Head of caudate nucleus (tissue), 42 donors: Measurements from ENCODE around the gene ARV1.

Experiments used
- DNase-seq, 42 donors: peaks; one replicate each; pipeline versions ENCODE4 v3.0.0 to v3.0.0-alpha.2; 2020 to 2021; ENCODE audit warnings: mixed read lengths in 7 of 42
- intact Hi-C: fragments of 100-400 bp; cut with DNase I; formaldehyde crosslinking; loops from one replicate; pipeline ENCODE4 v1.15.0; 2022

The ARV1 gene

GRCh38 chr1:230978491-230979388 is at the start of gene ARV1, which contains the start of gene TTC13:
Gene ARV1, plus strand, starts transcription at chr1:230979094. Its CDS starts 12 bp downstream, at chr1:230979106.
Gene TTC13, minus strand, starts transcription at chr1:230978861. Its CDS starts 31 bp downstream, at chr1:230978830.
- intact Hi-C loops, result no loop called here
- DNase-seq, result peak; percentile 96 to 100 (median 99)

- DNase-seq, result peak in 23 of 42 donors; percentile 15 to 79 (median 43)
- intact Hi-C loops, result loop anchor here (10.0 kb wide), 1 partner anchor 284 kb away; no protein-coding TSS in a partner anchor
Measured at GRCh38 chr1:230930986-230931385, 47.9 kb upstream of the ARV1 start.

GRCh38 chr1:230935852-230936251 is 43.0 kb upstream of the ARV1 start:
- DNase-seq, result no peak
- intact Hi-C loops, result loop anchor here (10.0 kb wide), 1 partner anchor 279 kb away; no protein-coding TSS in a partner anchor

GRCh38 chr1:230936475-230936874 is 42.4 kb upstream of the ARV1 start:
- DNase-seq, result no peak
- intact Hi-C loops, result loop anchor here (10.0 kb wide), 1 partner anchor 278 kb away; no protein-coding TSS in a partner anchor

- intact Hi-C loops, result loop anchor here (10.0 kb wide), 1 partner anchor 277 kb away; no protein-coding TSS in a partner anchor
- no peak for DNase-seq
Measured at GRCh38 chr1:230937371-230937770, 41.5 kb upstream of the ARV1 start.

GRCh38 chr1:230938924-230939368 is 39.9 kb upstream of the ARV1 start:
- intact Hi-C loops, result loop anchor here (10.0 kb wide), 1 partner anchor 276 kb away; no protein-coding TSS in a partner anchor
- no peak for DNase-seq

- intact Hi-C loops, result loop anchor here (10.0 kb wide), 1 partner anchor 275 kb away; no protein-coding TSS in a partner anchor
- DNase-seq, result peak in 1 of 42 donors; percentile 14
Measured at GRCh38 chr1:230939806-230940489, 38.9 kb upstream of the ARV1 start.

GRCh38 chr1:230940848-230941247 is 38.0 kb upstream of the ARV1 start:
- intact Hi-C loops, result no loop called here
- no peak for DNase-seq

GRCh38 chr1:230943048-230943593 is 35.8 kb upstream of the ARV1 start:
- DNase-seq, result no peak
- intact Hi-C loops, result no loop called here

DNA sequence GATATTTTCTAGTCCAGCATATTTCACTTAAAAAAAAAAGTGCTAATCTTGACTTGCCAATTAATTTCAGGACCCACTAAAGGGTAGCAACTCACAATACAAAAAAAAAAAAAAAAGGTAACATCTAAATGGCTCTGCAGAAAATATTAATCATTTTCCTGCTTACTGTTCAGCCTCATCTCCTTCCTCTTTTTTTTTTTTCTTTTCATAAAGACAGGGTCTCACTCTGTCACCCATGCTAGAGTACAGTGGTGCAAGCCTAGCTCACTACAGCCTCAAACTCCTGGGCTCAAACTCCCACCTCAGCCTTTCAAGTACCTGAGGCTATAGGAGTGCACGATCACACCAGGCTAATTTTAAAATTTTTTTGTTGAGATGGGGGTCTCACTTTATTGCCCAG is 30.6 kb upstream of the ARV1 start:
- intact Hi-C loops, result no loop called here
- DNase-seq, result no peak

DNA sequence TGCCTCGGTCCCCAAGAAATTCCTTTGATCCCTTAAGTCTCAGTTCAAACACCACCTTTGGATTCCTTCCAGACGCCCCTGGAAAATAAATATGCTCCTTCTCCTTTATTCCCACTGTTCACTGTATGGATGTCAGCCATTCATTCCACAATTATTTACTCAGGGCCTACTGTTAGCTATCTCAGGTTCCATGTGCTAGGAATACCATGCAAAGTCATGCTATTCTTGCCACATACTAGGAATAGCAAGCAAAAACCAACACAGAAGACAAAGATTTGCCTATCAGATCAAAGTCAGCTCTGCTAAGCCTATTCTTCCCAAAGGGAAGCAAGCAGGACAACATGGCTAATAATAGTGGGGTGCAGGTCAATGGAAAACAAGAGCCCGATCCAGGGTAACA is 30.0 kb upstream of the ARV1 start:
- intact Hi-C loops, result no loop called here
- no peak for DNase-seq

DNA sequence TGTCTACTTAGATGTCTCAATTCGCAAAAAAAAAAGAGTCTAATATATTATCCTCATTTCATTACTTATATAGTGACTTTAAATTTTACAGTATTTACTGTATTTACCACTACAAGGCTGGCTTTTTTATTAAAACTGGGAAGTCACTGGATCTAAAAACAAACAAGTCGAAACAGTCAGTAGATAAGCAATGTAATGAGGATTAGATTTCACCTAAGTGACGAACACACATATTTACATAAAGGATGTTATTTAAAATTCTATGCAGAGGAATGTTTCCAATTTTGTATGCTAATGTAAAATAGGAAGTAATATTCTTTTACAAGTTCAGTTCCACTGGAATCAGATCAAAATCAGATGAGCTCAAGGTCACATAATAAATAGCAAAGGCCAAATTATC is 28.5 kb upstream of the ARV1 start:
- no peak for DNase-seq
- intact Hi-C loops, result no loop called here

DNA sequence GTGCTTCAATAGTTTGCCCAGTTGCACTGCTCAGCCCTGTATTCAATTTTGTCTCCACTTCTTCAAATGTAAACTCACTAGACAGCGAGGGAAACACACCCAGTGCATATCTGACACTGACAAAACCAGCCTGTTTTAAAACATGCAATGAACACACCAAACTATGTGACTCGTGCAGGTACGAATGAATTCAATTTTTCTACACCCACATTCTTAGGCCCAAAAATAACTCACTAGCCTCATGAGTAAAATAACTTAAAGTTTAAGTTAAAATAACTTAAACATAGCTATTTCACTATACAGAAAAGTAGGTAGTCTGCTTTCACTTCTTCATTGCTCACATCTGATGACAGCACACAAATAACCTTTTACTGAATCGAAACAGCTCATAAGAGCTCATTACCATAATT is 21.3 kb upstream of the ARV1 start:
- intact Hi-C loops, result no loop called here
- DNase-seq, result no peak

- no peak for DNase-seq
- intact Hi-C loops, result no loop called here
Measured at GRCh38 chr1:230958370-230958769, 20.5 kb upstream of the ARV1 start.

- DNase-seq, result no peak
- intact Hi-C loops, result no loop called here
Measured at GRCh38 chr1:230964896-230965295, 14.0 kb upstream of the ARV1 start.

- intact Hi-C loops, result no loop called here
- DNase-seq, result no peak
Measured at GRCh38 chr1:230965535-230965934, 13.4 kb upstream of the ARV1 start.

- no peak for DNase-seq
- intact Hi-C loops, result no loop called here
Measured at GRCh38 chr1:230966358-230966873, 12.5 kb upstream of the ARV1 start.

DNA sequence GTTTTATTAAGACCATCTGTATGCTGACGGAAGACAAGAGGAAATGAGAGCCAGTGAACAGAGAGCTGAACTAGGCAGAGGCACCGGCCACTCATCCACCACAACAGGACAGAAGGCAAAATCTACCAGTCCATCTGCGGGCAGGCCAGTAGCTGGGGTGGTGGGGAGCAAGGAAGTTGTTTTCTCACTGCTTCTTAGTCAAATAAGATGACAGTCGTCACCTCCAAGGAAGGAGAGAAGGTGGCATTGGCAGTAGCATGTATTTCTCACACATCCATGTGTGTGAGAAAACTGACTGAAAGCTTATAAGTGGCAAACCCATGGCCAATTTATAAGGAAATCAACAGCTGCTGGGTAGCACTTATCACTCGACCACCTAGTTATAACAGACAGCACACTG is 8.5 kb upstream of the ARV1 start:
- intact Hi-C loops, result no loop called here
- DNase-seq, result no peak

- DNase-seq, result peak in 5 of 42 donors; percentile 22 to 49 (median 26)
Measured at GRCh38 chr1:230971771-230972170, 7.1 kb upstream of the ARV1 start.

More at GRCh38 chr1:230971771-230972170, 7.1 kb upstream of the ARV1 start:
- intact Hi-C loops, result no loop called here
